ENCODE data around the gene EIF3L.

- TF ChIP-seq GATA3 (IDR thresholded peaks at IDR 0.05; ENCODE audit: low read depth, low read length) (no peak), GATA2 (IDR thresholded peaks at IDR 0.05; ENCODE audit: low read depth, low read length) (no peak)
These were observed 56.5 kb downstream of the EIF3L start, which contains the start of gene MICALL1 for GRCh38 chr22:37905534-37906363.

All from SH-SY5Y (cell line).